C4-2B (cell line): ENCODE measurements around the gene GDI1.

ENCODE experiments used
- CTCF ChIP-seq: fragments of 450-650 bp; conservative IDR thresholded peaks from 2 replicates; pipeline ENCODE4 v1.5.1; 2017; ENCODE audit warnings: mild to moderate bottlenecking
- ZFX ChIP-seq: fragments of 450-650 bp; IDR thresholded peaks from 2 replicates; pipeline ENCODE4 v1.6.1; 2017

- no peak for TF ChIP-seq CTCF
- TF ChIP-seq ZFX: no peak
Measured at GRCh38 chrX:154412468-154412867, 24.5 kb upstream of the GDI1 start.
